GM12875 (cell line): ENCODE results near the gene FYTTD1.

Experiments used
- H3K4me3 ChIP-seq: one replicate; pipeline ENCODE4 v1.5.1; 2011; ENCODE audit warnings: low read depth, low read length, control low read depth
- CTCF ChIP-seq: IDR thresholded peaks from 2 replicates; pipeline ENCODE4 v1.5.1; 2011; ENCODE audit warnings: low read depth, mild to moderate bottlenecking, control low read depth, inconsistent platforms, low read length, moderate library complexity, borderline replicate concordance; ENCODE audit not compliant: insufficient read depth

FYTTD1 gene

GRCh38 chr3:197750858-197751737 is 1.4 kb downstream of the FYTTD1 start:
- no peak for TF ChIP-seq CTCF

GRCh38 chr3:197752107-197752506 is 2.4 kb downstream of the FYTTD1 start:
- TF ChIP-seq CTCF, result no peak
- peak overlapping the region; percentile 73 for H3K4me3 ChIP-seq

More at GRCh38 chr3:197750858-197751737, 1.4 kb downstream of the FYTTD1 start:
- H3K4me3 ChIP-seq, result peak overlapping the region; percentile 73

GRCh38 chr3:197753263-197753662 is 3.6 kb downstream of the FYTTD1 start:
- no peak overlapping the region for H3K4me3 ChIP-seq
- TF ChIP-seq CTCF, result no peak

GRCh38 chr3:197756704-197757103 is 7.0 kb downstream of the FYTTD1 start:
- no peak for TF ChIP-seq CTCF
- H3K4me3 ChIP-seq, result no peak overlapping the region

- no peak for TF ChIP-seq CTCF
Measured at GRCh38 chr3:197758512-197758911, 8.8 kb downstream of the FYTTD1 start.

GRCh38 chr3:197761784-197762183 is 12.1 kb downstream of the FYTTD1 start:
- no peak for TF ChIP-seq CTCF
- no peak overlapping the region for H3K4me3 ChIP-seq

More at GRCh38 chr3:197758512-197758911, 8.8 kb downstream of the FYTTD1 start:
- H3K4me3 ChIP-seq, result no peak overlapping the region

- TF ChIP-seq CTCF, result no peak
- no peak overlapping the region for H3K4me3 ChIP-seq
Measured at GRCh38 chr3:197775317-197775716, 25.6 kb downstream of the FYTTD1 start.
